ENCODE results near the gene PES1. TPM values are rescaled to one million over a fixed set of nuclear protein-coding genes. Genes with fewer than 3 reads are reported as not detected.

PES1 gene
- total and polyA plus RNA-seq, 2 donors (not counting 1 experiment from before 2014, with no cell fraction given), result 51.2 to 61.3 TPM

- no peaks in the 10 kb centered on the region for H4K20me1 ChIP-seq (ENCODE audit: control insufficient read depth, extremely low read depth, insufficient read depth, low read length)
- no peaks in the 10 kb centered on the region for H3K27me3 ChIP-seq (ENCODE audit: control insufficient read depth, insufficient read depth, low read length)
- no peak overlapping the region for H3K4me2 ChIP-seq (ENCODE audit: extremely low read depth, insufficient read depth, low read length)
- H3K27ac ChIP-seq (ENCODE audit: insufficient read depth, low read length), result no peak overlapping the region
- no peak overlapping the region for H3K9ac ChIP-seq (ENCODE audit: insufficient read depth, low read length)
- no peaks in the 10 kb centered on the region for H3K9me3 ChIP-seq (ENCODE audit: control insufficient read depth, insufficient read depth, low read depth, low read length)
- no peak overlapping the region for H3K4me3 ChIP-seq (replicated peaks in 1 of 4; ENCODE audit: control extremely low read depth in 1 of 4, insufficient read depth in 1 of 4, low read depth in 3 of 4, low read length in 4 of 4)
- H3K4me1 ChIP-seq (ENCODE audit: control insufficient read depth, extremely low read depth, insufficient read depth, low read length), result peaks cover 29% of the 10 kb centered on the region
- H3K79me2 ChIP-seq (ENCODE audit: control insufficient read depth, insufficient read depth, low read length), result no peaks in the 10 kb centered on the region
- H2AFZ ChIP-seq (ENCODE audit: low read length), result no peak overlapping the region
- TF ChIP-seq, protein P1, sequence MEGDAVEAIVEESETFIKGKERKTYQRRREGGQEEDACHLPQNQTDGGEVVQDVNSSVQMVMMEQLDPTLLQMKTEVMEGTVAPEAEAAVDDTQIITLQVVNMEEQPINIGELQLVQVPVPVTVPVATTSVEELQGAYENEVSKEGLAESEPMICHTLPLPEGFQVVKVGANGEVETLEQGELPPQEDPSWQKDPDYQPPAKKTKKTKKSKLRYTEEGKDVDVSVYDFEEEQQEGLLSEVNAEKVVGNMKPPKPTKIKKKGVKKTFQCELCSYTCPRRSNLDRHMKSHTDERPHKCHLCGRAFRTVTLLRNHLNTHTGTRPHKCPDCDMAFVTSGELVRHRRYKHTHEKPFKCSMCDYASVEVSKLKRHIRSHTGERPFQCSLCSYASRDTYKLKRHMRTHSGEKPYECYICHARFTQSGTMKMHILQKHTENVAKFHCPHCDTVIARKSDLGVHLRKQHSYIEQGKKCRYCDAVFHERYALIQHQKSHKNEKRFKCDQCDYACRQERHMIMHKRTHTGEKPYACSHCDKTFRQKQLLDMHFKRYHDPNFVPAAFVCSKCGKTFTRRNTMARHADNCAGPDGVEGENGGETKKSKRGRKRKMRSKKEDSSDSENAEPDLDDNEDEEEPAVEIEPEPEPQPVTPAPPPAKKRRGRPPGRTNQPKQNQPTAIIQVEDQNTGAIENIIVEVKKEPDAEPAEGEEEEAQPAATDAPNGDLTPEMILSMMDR (conservative IDR thresholded peaks at IDR 0.05 in 1 of 2, IDR thresholded peaks at IDR 0.05 in 1 of 2; ENCODE audit: low read depth in 1 of 2, low read length in 2 of 2), result no peak
- no peak for TF ChIP-seq EZH2 (IDR thresholded peaks at IDR 0.05; ENCODE audit: low read length, missing control alignments)
- H3K36me3 ChIP-seq (ENCODE audit: control insufficient read depth, insufficient read depth, low read length), result no peaks in the 10 kb centered on the region
- DNase-seq (ENCODE audit: low read depth in 2 of 2), result no peak
Observed at GRCh38 chr22:30610299-30610698, 18.6 kb upstream of the PES1 start.

DNA sequence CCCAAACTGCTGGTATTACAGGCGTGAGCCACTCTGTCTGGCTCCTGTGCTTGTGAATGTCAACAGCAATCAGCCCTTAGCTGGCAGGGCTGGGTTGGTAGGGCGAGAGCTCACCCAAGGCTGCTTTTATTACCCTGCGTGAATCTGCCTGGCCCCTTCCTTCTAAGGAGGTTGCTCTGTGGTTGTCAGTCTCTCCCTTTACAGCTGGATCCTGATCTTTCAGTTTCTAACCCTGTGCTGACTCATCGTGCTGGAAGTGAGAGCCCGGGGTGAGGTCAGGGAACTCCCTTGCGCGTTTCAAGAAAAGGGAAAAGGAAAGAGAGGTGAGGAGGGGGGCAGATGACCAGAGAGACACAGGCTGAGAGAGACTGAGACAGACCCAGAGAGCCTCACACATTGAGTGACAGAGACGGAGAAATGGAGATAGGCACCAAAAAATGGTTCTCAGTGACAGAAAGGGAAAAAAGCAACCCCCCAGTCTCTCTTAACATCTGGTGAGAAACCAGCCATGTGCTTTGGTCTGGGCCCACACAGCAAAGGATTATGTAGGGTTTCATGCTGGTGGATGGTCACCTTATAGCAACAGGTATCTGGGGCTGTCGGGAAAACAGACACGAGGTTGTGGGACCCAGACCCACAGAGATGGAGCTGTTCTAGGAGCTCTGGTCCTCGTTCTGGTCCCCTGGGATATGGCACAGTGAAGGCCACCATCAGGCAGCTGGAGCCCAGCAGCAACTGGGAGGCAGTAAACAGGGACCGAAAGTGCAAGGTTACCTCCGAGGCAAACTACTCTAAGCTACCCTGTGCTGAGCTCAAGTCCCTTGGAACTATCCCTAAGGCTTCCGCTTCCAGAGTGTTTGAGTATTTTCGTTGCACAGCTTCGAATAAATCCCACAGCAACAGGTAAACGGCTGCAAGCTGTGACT, 17.8 kb upstream of the PES1 start:
- Histone ChIP-seq H3K9me3 (ENCODE audit: control insufficient read depth, insufficient read depth, low read depth, low read length) (no peaks in the 10 kb centered on the region), H3K9ac (ENCODE audit: insufficient read depth, low read length) (no peak overlapping the region), H3K36me3 (ENCODE audit: control insufficient read depth, insufficient read depth, low read length) (no peaks in the 10 kb centered on the region), H3K4me1 (ENCODE audit: control insufficient read depth, extremely low read depth, insufficient read depth, low read length) (peaks cover 29% of the 10 kb centered on the region), H3K27me3 (ENCODE audit: control insufficient read depth, insufficient read depth, low read length) (no peaks in the 10 kb centered on the region), H3K27ac (ENCODE audit: insufficient read depth, low read length) (peak overlapping the region; percentile 27), H2AFZ (ENCODE audit: low read length) (no peak overlapping the region), H4K20me1 (ENCODE audit: control insufficient read depth, extremely low read depth, insufficient read depth, low read length) (no peaks in the 10 kb centered on the region), H3K79me2 (ENCODE audit: control insufficient read depth, insufficient read depth, low read length) (no peaks in the 10 kb centered on the region), H3K4me3 (replicated peaks in 1 of 4; ENCODE audit: control extremely low read depth in 1 of 4, insufficient read depth in 1 of 4, low read depth in 3 of 4, low read length in 4 of 4) (peak overlapping the region in 1 of 4 experiments; percentile 14), H3K4me2 (ENCODE audit: extremely low read depth, insufficient read depth, low read length) (peak overlapping the region; percentile 8)
- peak; percentile 78 to 88 for DNase-seq (ENCODE audit: low read depth in 2 of 2)
- TF ChIP-seq EZH2 (IDR thresholded peaks at IDR 0.05; ENCODE audit: low read length, missing control alignments), result no peak

- Histone ChIP-seq H4K20me1 (ENCODE audit: control insufficient read depth, extremely low read depth, insufficient read depth, low read length) (no peaks in the 10 kb centered on the region), H3K4me3 (replicated peaks in 1 of 4; ENCODE audit: control extremely low read depth in 1 of 4, insufficient read depth in 1 of 4, low read depth in 3 of 4, low read length in 4 of 4) (no peak overlapping the region), H3K9me3 (ENCODE audit: control insufficient read depth, insufficient read depth, low read depth, low read length) (no peaks in the 10 kb centered on the region), H3K9ac (ENCODE audit: insufficient read depth, low read length) (no peak overlapping the region), H2AFZ (ENCODE audit: low read length) (no peak overlapping the region), H3K79me2 (ENCODE audit: control insufficient read depth, insufficient read depth, low read length) (no peaks in the 10 kb centered on the region), H3K27ac (ENCODE audit: insufficient read depth, low read length) (no peak overlapping the region), H3K4me1 (ENCODE audit: control insufficient read depth, extremely low read depth, insufficient read depth, low read length) (peaks cover 29% of the 10 kb centered on the region), H3K36me3 (ENCODE audit: control insufficient read depth, insufficient read depth, low read length) (no peaks in the 10 kb centered on the region), H3K4me2 (ENCODE audit: extremely low read depth, insufficient read depth, low read length) (no peak overlapping the region), H3K27me3 (ENCODE audit: control insufficient read depth, insufficient read depth, low read length) (no peaks in the 10 kb centered on the region)
- no peak for DNase-seq (ENCODE audit: low read depth in 2 of 2)
- TF ChIP-seq, protein P1 (conservative IDR thresholded peaks at IDR 0.05 in 1 of 2, IDR thresholded peaks at IDR 0.05 in 1 of 2; ENCODE audit: low read depth in 1 of 2, low read length in 2 of 2), result no peak
- TF ChIP-seq EZH2 (IDR thresholded peaks at IDR 0.05; ENCODE audit: low read length, missing control alignments), result no peak
Observed at GRCh38 chr22:30607939-30608338, 16.2 kb upstream of the PES1 start.

All from fibroblast of lung (primary cell).